Loucy (cell line): Measurements from ENCODE around the gene TIMM29.

ENCODE experiments used
- H2AFZ ChIP-seq: fragments of 200-600 bp; sonication (generic); 2 replicates; pipeline ENCODE4 v1.6.0; 2016; ENCODE audit warnings: antibody characterized with exemption, mild to moderate bottlenecking, low read length, moderate library complexity
- H3F3A ChIP-seq: fragments of 200-600 bp; 2 replicates; pipeline ENCODE4 v1.6.0; 2016; ENCODE audit warnings: antibody characterized with exemption, low read depth, mild to moderate bottlenecking
- H3K27me3 ChIP-seq: fragments of 200-600 bp; sonication (generic); 2 replicates; pipeline ENCODE4 v1.6.1; 2014; ENCODE audit warnings: low read length, mild to moderate bottlenecking; ENCODE audit not compliant: insufficient read depth, poor library complexity, severe bottlenecking
- H3K36me3 ChIP-seq: fragments of 200-600 bp; sonication (generic); 2 replicates; pipeline ENCODE4 v1.6.1; 2016; ENCODE audit warnings: low read length; ENCODE audit not compliant: insufficient read depth
- H3K4me1 ChIP-seq: fragments of 200-600 bp; sonication (generic); 2 replicates; pipeline ENCODE4 v1.5.1; 2014; ENCODE audit warnings: low read length, mild to moderate bottlenecking; ENCODE audit not compliant: insufficient read depth, poor library complexity, severe bottlenecking
- H3K4me2 ChIP-seq: fragments of 200-600 bp; sonication (generic); 2 replicates; pipeline ENCODE4 v1.6.0; 2014; ENCODE audit warnings: antibody characterized with exemption, low read length, low read depth, mild to moderate bottlenecking; ENCODE audit not compliant: poor library complexity, severe bottlenecking
- H3K4me3 ChIP-seq: fragments of 200-600 bp; sonication (generic); 2 replicates; pipeline ENCODE4 v1.5.1; 2014; ENCODE audit warnings: low read length, mild to moderate bottlenecking, mixed read lengths; ENCODE audit not compliant: poor library complexity, severe bottlenecking
- H3K79me2 ChIP-seq: fragments of 200-600 bp; sonication (generic); 2 replicates; pipeline ENCODE4 v1.6.1; 2014; ENCODE audit warnings: low read length; ENCODE audit not compliant: insufficient read depth
- H3K9ac ChIP-seq: fragments of 200-600 bp; sonication (generic); 2 replicates; pipeline ENCODE4 v1.6.0; 2014; ENCODE audit warnings: mild to moderate bottlenecking, low read depth, low read length, moderate library complexity; ENCODE audit not compliant: poor library complexity, severe bottlenecking
- H3K9me2 ChIP-seq: fragments of 200-600 bp; sonication (generic); replicated peaks from 2 replicates; pipeline ENCODE4 v1.6.1; 2016; ENCODE audit warnings: low read depth, low read length, mixed read lengths
- H3K9me3 ChIP-seq: fragments of 200-600 bp; sonication (generic); 2 replicates; pipeline ENCODE4 v1.6.1; 2014; ENCODE audit warnings: mild to moderate bottlenecking, antibody characterized with exemption, low read length, low read depth; ENCODE audit not compliant: insufficient read depth
- H4K20me1 ChIP-seq: fragments of 200-600 bp; sonication (generic); 2 replicates; pipeline ENCODE4 v1.6.0; 2014; ENCODE audit warnings: antibody characterized with exemption, low read length, mild to moderate bottlenecking; ENCODE audit not compliant: insufficient read depth, poor library complexity, severe bottlenecking
- EZH2phosphoT487 ChIP-seq: fragments of 200-600 bp; IDR thresholded peaks from 2 replicates; pipeline ENCODE4 v1.6.1; 2018; ENCODE audit warnings: antibody characterized with exemption, mild to moderate bottlenecking, moderate library complexity, borderline replicate concordance
- TF ChIP-seq, protein P1 (sequence below): fragments of 200-600 bp; sonication (generic); conservative IDR thresholded peaks from 2 replicates; pipeline ENCODE4 v1.5.1; 2014; ENCODE audit warnings: mild to moderate bottlenecking, antibody characterized with exemption, low read length

The TIMM29 gene

DNA sequence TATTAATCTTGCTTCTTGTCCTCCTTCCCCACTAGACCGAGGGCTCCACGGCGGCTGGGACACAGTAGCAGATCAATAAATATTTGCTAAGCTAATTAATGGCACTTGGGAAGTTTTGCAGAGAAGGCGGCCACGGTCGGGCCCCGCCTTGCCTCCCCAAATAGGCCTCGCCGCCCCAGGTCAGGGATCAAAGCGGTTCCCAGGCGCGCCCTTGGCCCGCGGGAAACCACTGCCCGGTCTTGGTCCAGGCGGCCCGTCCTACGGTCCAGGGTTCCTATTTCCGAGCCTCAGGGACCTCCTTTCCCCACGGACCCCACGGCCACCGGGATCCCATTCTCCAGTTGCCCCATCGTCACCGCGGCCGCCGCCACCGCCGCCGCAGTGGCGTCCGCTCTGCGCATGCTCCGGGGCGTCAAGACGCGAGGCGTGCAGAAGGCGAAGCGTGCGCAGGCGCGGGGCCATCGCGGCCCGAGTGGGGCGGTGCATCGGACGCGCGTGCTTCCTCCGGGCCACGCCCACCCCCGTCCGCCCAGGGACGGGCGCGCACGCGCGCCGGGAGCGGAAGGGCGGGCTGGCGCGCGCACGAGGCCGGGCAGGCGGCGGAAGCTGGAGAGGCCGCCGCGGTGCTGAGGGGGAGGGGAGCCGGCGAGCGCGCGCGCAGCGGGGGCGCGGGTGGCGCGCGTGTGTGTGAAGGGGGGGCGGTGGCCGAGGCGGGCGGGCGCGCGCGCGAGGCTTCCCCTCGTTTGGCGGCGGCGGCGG, 31.9 kb downstream of the TIMM29 start, which contains the start of gene SMARCA4:
Gene SMARCA4 (plus strand): TSS at position 717 of the 759 bp plus-strand sequence. CDS start 23,122 bp downstream, outside the sequence.
- H4K20me1 ChIP-seq = peaks cover 35% of the 10 kb centered on the region
- H2AFZ ChIP-seq = peak within 1 kb of the TSS; percentile 79
- no peaks in the 10 kb centered on the region for H3K36me3 ChIP-seq
- no peak for TF ChIP-seq EZH2phosphoT487
- TF ChIP-seq, protein P1, sequence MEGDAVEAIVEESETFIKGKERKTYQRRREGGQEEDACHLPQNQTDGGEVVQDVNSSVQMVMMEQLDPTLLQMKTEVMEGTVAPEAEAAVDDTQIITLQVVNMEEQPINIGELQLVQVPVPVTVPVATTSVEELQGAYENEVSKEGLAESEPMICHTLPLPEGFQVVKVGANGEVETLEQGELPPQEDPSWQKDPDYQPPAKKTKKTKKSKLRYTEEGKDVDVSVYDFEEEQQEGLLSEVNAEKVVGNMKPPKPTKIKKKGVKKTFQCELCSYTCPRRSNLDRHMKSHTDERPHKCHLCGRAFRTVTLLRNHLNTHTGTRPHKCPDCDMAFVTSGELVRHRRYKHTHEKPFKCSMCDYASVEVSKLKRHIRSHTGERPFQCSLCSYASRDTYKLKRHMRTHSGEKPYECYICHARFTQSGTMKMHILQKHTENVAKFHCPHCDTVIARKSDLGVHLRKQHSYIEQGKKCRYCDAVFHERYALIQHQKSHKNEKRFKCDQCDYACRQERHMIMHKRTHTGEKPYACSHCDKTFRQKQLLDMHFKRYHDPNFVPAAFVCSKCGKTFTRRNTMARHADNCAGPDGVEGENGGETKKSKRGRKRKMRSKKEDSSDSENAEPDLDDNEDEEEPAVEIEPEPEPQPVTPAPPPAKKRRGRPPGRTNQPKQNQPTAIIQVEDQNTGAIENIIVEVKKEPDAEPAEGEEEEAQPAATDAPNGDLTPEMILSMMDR = no peak
- no peaks in the 10 kb centered on the region for H3K27me3 ChIP-seq
- H3F3A ChIP-seq = no peaks in the 10 kb centered on the region
- peaks cover 22% of the 10 kb centered on the region for H3K4me1 ChIP-seq
- peak within 1 kb of the TSS; percentile 97 for H3K4me3 ChIP-seq
- peaks cover 58% of the 10 kb centered on the region for H3K79me2 ChIP-seq
- peak within 1 kb of the TSS; percentile 92 for H3K9ac ChIP-seq
- no peaks in the 10 kb centered on the region for H3K9me2 ChIP-seq
- H3K4me2 ChIP-seq = peak within 1 kb of the TSS; percentile 97
- no peaks in the 10 kb centered on the region for H3K9me3 ChIP-seq

DNA sequence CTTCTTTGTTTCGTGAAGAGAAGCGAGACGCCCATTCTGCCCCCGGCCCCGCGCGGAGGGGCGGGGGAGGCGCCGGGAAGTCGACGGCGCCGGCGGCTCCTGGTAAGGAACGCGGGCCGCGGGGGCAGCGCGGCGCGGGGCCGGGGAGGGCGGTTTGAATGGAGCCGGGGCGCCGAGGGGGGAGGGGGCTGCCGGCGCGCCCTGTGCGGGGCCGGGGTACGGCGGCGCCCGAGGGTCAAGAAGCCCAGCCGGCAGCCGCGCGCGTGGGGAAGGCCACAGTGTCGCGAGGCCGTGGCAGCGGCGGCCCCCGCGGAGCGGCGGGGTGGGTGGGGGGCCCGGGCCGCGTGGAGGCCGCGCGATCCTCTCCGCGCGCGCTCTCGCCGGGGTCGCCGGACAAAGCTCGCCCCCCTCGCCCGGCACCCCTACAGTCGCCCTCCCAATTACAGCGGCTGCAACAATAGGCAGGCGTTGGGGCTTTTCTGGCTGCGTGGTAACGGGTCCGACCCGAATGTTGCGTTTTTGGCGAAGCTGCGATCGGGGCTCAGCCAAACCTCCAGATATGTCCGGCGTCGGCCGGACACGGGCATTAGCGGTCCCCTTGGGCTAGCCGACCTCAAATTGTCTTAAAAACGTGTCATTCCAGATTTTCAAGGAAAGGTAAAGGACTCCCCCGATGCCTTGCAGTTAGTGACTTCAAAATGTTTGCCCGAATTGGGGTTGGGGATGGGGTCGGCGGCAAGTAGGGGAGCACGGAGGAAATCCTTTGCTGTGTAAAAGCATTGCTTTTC, 32.7 kb downstream of the TIMM29 start:
- Histone ChIP-seq H3K27me3 (no peaks in the 10 kb centered on the region), H3K4me3 (peak overlapping the region; percentile 97), H3K9ac (peak overlapping the region; percentile 92), H4K20me1 (peaks cover 37% of the 10 kb centered on the region), H3K4me1 (peaks cover 23% of the 10 kb centered on the region), H3K9me2 (no peaks in the 10 kb centered on the region), H3K4me2 (peak overlapping the region; percentile 97), H3K79me2 (peaks cover 66% of the 10 kb centered on the region), H3F3A (no peaks in the 10 kb centered on the region), H3K36me3 (no peaks in the 10 kb centered on the region), H2AFZ (peak overlapping the region; percentile 71), H3K9me3 (no peaks in the 10 kb centered on the region)
- TF ChIP-seq EZH2phosphoT487 = no peak
- TF ChIP-seq, protein P1 = no peak

DNA sequence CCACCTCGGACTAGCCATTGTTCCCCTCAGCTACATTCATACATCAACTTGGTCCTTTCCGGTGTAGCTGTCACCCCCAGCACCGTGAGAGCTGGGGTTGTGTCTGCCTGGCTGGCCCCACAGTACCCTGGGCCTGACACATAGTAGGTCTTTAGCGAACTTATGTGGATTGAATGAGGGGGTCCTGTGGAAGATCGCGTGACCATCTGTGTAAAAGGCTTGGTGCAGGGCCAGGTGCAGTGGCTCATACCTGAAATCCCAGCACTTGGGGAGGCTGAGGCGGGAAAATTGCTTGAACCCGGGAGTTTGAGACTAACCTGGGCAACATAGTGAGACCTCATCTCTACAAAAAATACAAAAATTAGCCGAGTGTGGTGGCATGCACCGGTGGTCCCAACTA, 34.3 kb downstream of the TIMM29 start:
- Histone ChIP-seq H3K4me2 (peak overlapping the region; percentile 97), H3K36me3 (no peaks in the 10 kb centered on the region), H2AFZ (no peak overlapping the region), H3K4me1 (peaks cover 23% of the 10 kb centered on the region), H3K9me2 (no peaks in the 10 kb centered on the region), H3K9me3 (no peaks in the 10 kb centered on the region), H3K79me2 (peaks cover 81% of the 10 kb centered on the region), H3K9ac (peak overlapping the region; percentile 92), H4K20me1 (peaks cover 43% of the 10 kb centered on the region), H3K27me3 (no peaks in the 10 kb centered on the region), H3K4me3 (peak overlapping the region; percentile 97), H3F3A (no peaks in the 10 kb centered on the region)
- TF ChIP-seq, protein P1 = no peak
- TF ChIP-seq EZH2phosphoT487 = no peak
